GM18861 (cell line): Measurements from ENCODE around the gene TYK2.
"Not testable (repeated sequence)": the region's sequence is repeated elsewhere in the genome, so short reads cannot be mapped to it uniquely, and the experiment has no call there.

Source experiments
- ATAC-seq: cut with Tn5 transposase; IDR thresholded peaks from one replicate; pipeline ENCODE4 v1.9.1; 2021; ENCODE audit not compliant: unreplicated experiment

The TYK2 gene

GRCh38 chr19:10408511-10409283 lies 28.3 kb upstream of the TYK2 start:
- ATAC-seq, result no peak

GRCh38 chr19:10407096-10407495 lies 26.7 kb upstream of the TYK2 start:
- no peak for ATAC-seq

DNA sequence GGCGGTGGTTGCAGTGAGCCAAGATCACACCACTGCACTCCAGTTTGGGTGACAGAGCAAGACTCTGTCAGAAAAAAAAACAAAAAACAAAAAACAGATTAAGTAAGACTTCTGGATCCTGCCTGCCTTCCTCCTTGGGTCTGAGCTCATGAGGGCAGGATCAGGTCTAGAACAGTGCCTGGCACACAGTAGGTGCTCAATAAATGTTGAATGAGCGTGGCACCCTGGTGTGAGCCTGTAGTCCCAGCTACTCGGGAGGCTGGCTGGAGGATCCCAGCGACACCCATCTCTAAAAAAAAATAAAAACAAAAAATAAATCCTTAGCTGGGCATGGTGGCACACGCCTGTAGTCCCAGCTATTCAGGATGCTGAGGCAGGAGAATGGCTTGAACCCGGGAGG lies 25.8 kb upstream of the TYK2 start:
- no peak for ATAC-seq

DNA sequence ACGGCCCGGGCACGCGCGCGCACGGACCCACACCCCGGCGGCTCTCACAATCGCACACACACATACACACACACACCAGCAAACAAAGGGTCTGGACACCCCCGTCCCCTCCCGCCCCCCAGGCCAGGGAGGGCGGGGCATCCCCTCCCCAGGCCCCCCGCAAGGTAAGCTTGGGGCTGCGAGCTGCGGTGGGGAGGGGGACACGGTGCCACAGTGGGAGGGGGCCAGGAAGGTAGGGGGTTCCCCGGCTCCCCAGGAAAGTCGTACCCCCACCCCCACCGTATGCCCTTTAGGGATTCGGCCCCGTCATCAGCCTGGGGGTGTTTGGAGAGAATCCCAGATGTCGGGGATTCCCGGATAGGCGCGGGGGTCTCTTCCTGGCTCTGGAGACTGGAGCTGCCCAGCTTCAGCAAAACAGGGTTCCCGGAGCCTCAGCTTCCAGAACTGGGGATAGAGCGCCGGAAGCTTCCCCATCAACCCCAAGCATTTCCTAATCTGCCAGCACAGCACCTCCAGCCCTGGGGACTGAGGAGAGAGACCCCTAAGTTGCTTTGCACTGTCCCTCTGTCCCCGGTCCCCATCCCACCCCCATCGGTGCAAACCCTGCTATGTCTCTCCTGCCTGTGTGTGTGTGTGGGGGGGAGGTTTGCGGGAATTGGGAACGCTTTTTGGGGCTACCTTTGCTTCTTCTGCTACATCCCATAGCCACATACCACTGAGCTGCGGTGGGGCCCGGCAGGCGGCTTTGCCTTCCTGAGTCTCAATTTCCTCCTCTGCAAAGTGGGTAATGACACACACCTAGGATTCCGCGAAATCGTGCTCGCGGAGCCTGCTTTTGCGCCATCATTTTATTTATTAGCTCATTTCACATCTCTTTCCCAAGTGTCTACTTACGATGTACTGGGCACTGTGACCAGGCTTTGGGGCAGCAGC lies 24.8 kb upstream of the TYK2 start:
- no peak for ATAC-seq

DNA sequence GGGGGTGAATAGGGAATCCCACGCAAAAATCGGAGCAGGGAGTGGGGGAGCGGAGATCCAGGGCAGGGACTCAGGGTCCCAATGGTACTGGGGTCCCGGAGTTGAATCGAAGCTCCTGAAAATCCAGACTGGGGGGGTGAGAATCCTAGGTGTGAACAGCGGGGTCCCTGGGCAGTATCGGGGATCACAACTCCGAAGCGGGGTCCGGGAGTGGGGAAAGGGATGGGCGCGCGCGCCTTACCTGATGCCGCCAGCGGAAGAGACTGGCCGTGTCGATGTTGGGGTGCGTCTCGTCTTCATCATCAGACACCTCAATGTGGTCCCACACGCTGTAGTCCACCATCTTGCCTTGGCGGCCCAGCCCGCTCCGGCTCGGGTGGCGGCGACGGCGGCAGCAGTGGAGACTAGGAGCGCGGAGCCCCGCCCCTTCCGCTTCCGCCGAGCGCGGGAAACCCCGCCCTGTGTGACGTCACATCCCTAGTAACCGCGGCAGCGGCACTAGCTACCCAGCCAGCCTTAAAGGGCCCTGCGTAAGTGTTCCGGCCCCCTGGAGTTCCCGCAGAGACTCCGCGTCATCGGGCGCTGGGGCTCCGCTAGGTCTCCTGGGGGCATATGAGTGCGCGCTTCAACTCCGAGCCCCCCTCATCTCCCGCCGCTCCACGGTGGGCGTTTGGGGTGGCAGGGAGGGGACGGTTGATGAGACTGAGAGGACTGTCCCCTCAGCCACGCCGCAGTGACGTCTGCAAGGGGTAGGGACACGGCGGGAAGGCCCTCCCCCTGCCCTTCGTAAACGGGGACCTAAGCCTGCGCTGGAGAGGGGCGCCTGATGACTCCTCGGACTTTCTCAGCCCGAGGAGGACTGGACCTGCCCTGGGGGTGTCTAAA lies 23.0 kb upstream of the TYK2 start, which contains the start of gene CDC37:
Gene CDC37, minus strand, starts transcription at position 406 of the 885 bp plus-strand sequence. Its CDS starts 63 bp downstream, at position 343.
- peak; percentile 74 for ATAC-seq

- ATAC-seq, result no peak
These were observed 22.2 kb upstream of the TYK2 start for GRCh38 chr19:10402441-10403038.

DNA sequence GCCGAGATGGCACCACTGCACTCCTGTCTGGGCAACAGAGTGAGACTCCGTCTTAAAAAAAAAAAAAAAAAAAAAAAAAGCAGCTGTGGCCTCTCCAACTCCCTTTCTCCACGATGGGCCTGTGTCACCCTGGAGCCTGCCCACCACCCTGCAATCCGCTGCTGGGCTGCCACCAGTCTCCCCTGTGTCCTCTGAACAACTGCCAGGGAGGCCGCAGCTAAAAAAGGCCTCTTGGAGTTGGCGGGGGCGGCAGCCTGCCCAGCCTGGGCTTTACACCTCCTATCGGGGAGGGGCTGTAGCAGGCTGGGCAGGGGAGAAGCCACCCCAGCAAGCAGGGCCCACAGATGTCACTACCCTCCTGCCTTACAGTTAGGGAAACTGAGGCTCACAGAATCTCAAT lies 19.5 kb upstream of the TYK2 start:
- ATAC-seq, result no peak

- not testable (repeated sequence) for ATAC-seq
These were observed 19.0 kb upstream of the TYK2 start for GRCh38 chr19:10399340-10399739.

GRCh38 chr19:10398819-10399218 lies 18.4 kb upstream of the TYK2 start:
- no peak for ATAC-seq

- no peak for ATAC-seq
These were observed 15.5 kb upstream of the TYK2 start for GRCh38 chr19:10395917-10396316.

DNA sequence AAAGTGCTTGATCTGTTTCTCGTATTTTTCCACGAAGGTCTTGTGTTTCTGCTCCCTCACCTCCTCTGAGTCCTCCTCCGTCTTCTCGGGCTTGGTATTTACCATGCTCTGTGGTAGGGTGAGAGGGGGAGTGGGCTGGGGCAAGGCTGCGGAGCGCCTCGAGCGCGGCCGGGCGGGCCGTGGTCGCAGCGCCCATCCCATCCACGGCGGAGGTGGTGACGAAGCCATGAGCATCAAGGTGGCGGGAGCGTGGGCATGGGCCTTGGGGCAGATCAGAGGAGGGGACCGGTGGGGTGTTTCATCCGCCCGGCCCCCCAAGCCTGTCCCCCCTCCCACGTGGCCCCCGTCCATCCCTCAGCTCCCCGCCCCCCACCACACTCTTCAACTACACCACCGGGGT lies 15.1 kb upstream of the TYK2 start:
- ATAC-seq, result no peak

- no peak for ATAC-seq
These were observed 14.6 kb upstream of the TYK2 start for GRCh38 chr19:10395003-10395402.

- ATAC-seq, result no peak
These were observed 12.8 kb upstream of the TYK2 start for GRCh38 chr19:10393137-10393536.

DNA sequence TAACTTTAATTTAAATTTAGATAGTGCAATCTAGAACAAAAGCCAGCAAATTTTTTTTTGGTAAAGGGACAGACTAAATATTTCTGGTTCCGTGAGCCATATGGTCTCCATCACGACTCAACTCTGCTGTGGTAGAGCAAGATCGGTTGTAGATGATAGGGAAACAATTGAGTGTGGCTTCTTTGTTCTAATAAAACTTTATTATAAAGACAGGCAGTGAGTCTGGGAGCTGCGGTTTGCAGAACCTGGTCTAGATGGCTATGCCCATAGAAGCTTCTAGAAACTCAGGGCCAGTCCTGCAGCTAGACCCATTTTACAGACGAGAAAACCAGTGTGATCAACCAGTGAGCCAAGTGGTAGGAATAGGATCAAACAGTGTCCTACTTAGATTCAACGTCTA lies 11.7 kb upstream of the TYK2 start:
- ATAC-seq, result no peak

DNA sequence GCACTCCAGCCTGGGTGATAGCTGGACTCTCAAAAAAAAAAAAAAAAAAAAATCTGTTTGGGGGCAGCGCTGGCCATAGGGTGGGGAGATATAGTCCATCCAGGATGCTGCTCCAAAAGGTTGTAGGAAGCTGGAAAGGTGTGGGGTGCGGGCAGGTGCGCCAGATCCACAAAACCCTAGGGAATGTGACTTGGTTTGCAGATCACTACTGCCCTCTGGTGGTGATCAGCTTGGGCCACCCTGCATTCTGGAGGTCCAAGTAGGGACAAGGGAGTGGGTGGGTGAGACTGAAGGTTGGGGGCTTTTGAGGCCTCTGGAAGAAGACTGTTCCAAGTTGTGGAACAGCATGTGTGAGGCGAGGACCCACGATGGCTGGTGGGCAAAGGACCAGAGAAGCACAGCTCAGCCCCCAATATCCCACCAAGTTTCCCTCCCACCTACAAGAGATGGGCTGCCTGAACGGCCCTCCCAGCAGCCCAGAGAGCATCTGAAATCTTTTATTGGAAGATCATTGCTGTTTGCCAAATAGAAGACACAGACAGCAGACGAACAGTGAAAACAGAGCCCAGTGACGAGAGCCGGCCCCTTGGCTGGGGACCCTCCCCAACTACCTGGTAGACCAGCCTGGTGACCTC lies 10.4 kb upstream of the TYK2 start:
- ATAC-seq, result no peak

- ATAC-seq, result no peak
These were observed 9.5 kb upstream of the TYK2 start for GRCh38 chr19:10389863-10390262.

DNA sequence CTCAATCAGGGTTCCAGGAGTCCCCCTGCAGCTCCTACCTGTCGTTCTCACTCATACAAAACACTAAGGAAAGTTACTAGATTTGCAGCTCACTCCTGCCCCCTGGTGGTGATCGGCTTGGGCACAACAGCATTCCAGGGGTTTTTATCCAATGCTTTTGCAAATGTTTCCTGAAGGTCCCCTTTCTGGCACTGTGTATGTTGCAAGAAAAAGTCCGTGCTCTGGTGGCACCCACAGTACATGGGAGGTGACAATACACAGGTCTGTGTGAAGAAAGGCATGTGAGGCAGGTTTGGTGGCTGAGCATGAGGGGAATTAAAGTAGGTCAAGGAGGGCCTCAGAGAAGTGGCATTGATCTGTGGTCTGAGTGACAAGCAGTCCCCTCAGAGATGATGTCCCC lies 8.6 kb upstream of the TYK2 start:
- ATAC-seq, result no peak

DNA sequence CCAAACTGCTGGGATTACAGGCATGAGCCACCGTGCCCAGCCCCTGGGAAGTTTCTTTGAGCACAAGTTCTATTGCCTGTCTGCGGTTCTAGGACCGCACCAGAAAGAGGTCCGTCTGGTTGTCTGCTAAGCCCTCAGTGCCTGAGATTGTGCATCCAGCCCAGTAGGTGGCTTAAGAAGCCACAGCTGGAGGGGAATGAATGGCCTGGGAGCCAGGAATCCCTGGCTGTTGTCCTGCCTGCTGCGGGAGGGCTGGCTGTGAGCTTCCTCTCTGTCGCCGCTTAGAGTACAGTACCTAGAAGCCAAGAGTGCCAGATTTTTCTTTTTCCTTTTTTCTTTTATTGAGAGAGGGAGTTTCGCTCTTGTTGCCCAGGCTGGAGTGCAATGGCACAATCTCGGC lies 4.2 kb upstream of the TYK2 start:
- no peak for ATAC-seq

- not testable (repeated sequence) for ATAC-seq
These were observed 2.8 kb upstream of the TYK2 start for GRCh38 chr19:10383223-10383499.

GRCh38 chr19:10379880-10380312 lies 476 bp downstream of the TYK2 start:
- ATAC-seq, result no peak
